Measurements from ENCODE around the gene PITHD1. TPM values are rescaled to one million over a fixed set of nuclear protein-coding genes. Genes with fewer than 3 reads are reported as not detected.

The PITHD1 gene
- total and polyA plus RNA-seq, 9 donors, result 39.9 to 55.0 (median 43.0) TPM

DNA sequence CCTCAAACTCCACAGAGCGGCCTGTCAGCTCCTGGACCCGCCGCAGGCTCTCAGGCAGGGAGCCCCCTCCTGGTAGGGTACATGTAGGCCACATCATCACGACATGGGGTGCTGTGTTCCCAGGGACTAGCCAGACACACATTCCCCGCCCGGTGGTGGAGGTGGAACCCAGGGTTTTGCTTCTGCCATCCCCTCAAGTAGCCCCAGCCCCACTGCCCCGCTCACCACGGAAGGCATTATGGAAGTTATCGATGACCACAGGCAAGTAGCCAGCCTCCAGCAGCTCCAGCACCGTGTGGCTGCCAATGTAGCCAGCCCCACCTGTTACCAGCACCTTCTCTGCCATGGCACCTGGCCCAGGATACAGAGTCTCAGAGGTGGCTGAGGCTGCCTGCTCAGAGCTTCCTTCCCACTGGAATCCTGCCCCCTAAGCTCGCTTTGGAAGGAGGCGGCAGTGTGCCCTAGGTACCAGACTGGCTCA lies 20.5 kb downstream of the PITHD1 start:
- peaks cover 19% of the 10 kb centered on the region for H3K4me1 ChIP-seq (ENCODE audit: insufficient read depth)
- no peaks in the 10 kb centered on the region for H3K27me3 ChIP-seq
- TF ChIP-seq, protein P1, sequence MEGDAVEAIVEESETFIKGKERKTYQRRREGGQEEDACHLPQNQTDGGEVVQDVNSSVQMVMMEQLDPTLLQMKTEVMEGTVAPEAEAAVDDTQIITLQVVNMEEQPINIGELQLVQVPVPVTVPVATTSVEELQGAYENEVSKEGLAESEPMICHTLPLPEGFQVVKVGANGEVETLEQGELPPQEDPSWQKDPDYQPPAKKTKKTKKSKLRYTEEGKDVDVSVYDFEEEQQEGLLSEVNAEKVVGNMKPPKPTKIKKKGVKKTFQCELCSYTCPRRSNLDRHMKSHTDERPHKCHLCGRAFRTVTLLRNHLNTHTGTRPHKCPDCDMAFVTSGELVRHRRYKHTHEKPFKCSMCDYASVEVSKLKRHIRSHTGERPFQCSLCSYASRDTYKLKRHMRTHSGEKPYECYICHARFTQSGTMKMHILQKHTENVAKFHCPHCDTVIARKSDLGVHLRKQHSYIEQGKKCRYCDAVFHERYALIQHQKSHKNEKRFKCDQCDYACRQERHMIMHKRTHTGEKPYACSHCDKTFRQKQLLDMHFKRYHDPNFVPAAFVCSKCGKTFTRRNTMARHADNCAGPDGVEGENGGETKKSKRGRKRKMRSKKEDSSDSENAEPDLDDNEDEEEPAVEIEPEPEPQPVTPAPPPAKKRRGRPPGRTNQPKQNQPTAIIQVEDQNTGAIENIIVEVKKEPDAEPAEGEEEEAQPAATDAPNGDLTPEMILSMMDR (IDR thresholded peaks at IDR 0.05), result no peak
- TF ChIP-seq EP300 (IDR thresholded peaks at IDR 0.05) (no peak), POLR2A (IDR thresholded peaks at IDR 0.05) (no peak)
- intact Hi-C loops (cut with DNase I), result no loop called here
- H3K4me3 ChIP-seq, result no peak overlapping the region
- DNase-seq, result peak in 2 of 5 donors; percentile 42 to 45
- H3K36me3 ChIP-seq, result no peaks in the 10 kb centered on the region
- no peaks in the 10 kb centered on the region for H3K9me3 ChIP-seq
- H3K27ac ChIP-seq, result no peak overlapping the region
- WGBS, 3 donors, result 83 to 94% (median 87%) methylated on average over 12 of the region's 12 CpGs

DNA sequence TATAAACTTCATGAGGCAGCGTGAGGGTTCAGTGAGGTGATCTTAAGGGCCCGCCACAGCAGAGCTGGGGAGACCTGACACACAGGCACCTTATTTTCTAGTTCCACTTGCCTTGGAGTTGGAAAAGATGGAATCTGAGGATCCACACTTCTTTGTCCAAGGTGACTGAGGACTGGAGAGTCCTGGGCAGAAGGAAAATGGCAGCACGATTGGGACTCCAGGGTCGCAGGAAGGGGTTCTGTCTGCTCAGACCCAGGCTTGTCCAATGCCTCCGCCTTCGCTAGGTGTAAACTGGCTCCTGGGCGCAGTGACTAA lies 21.0 kb downstream of the PITHD1 start:
- H3K27me3 ChIP-seq, result no peaks in the 10 kb centered on the region
- 83 to 93% (median 84%) methylated on average over 6 to 7 of the region's 7 CpGs for WGBS, 3 donors
- H3K4me3 ChIP-seq, result no peak overlapping the region
- peaks cover 19% of the 10 kb centered on the region for H3K4me1 ChIP-seq (ENCODE audit: insufficient read depth)
- DNase-seq, result no peak
- no peaks in the 10 kb centered on the region for H3K9me3 ChIP-seq
- TF ChIP-seq, protein P1 (IDR thresholded peaks at IDR 0.05), result no peak
- TF ChIP-seq POLR2A (IDR thresholded peaks at IDR 0.05) (no peak), EP300 (IDR thresholded peaks at IDR 0.05) (no peak)
- no peaks in the 10 kb centered on the region for H3K36me3 ChIP-seq
- intact Hi-C loops (cut with DNase I), result no loop called here
- no peak overlapping the region for H3K27ac ChIP-seq

DNA sequence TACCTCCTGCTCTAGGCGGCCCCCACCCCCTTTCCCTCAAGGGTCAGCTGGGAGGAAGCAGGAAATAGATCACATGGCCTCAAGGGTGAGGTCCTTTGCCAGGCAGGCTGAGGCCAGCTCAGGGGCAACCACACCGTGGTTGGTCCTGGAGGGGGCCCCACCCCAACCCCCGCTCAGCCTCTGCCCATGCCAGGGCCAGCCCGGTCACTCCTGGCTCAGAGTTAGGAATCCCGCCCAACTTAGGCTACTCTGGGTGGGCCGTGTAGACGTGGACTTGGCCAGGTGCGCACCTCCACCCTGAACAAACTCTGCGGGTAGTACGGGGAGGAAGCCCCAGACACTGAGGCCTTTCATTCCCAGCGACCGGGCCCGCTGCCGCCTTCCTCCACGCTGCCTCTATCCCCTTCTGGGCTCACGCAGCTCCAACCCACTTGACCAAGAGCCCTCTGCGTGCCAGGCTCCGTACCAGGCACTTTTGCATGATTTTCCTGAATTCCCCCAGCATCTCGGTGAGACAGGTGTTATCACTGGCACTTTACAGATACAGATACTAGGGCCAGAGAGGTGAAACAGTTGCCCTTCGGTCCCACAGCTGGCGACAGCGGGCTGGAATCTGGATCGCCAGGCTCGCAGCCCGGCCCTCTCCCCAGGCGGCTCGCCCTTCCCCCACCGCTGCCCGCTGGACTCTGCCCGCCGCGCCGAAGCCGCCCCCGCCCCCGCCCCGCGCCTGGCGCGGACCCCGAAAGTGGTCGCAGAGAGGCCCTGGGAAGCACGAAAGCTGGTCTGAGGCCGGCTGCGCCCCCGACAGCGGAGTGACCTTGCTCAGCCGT lies 21.6 kb downstream of the PITHD1 start:
- TF ChIP-seq, protein P1 (IDR thresholded peaks at IDR 0.05), result no peak
- TF ChIP-seq POLR2A (IDR thresholded peaks at IDR 0.05), result no peak
- no peak for TF ChIP-seq EP300 (IDR thresholded peaks at IDR 0.05)
- Histone ChIP-seq H3K4me1 (ENCODE audit: insufficient read depth) (peaks cover 19% of the 10 kb centered on the region), H3K36me3 (no peaks in the 10 kb centered on the region), H3K4me3 (peak overlapping the region; percentile 78), H3K9me3 (no peaks in the 10 kb centered on the region), H3K27me3 (no peaks in the 10 kb centered on the region), H3K27ac (peak overlapping the region; percentile 22 to 80)
- peak in 4 of 5 donors; percentile 49 to 67 (median 57) for DNase-seq
- intact Hi-C loops (cut with DNase I), result no loop called here
- 7 to 9% (median 8%) methylated on average over 39 to 48 of the region's 48 CpGs for WGBS, 3 donors

- Histone ChIP-seq H3K36me3 (no peaks in the 10 kb centered on the region), H3K9me3 (no peaks in the 10 kb centered on the region), H3K27ac (peak within 1 kb of the TSS; percentile 77 to 80), H3K4me1 (ENCODE audit: insufficient read depth) (peaks cover 17% of the 10 kb centered on the region), H3K4me3 (peak within 1 kb of the TSS; percentile 78), H3K27me3 (no peaks in the 10 kb centered on the region)
- WGBS, 3 donors, result 0 to 1% (median 0%) methylated on average over 50 to 82 of the region's 82 CpGs
- DNase-seq, result peak; percentile 97 to 99 (median 97)
- TF ChIP-seq EP300 (IDR thresholded peaks at IDR 0.05), result no peak
- TF ChIP-seq POLR2A (IDR thresholded peaks at IDR 0.05), result peak; percentile 70
- TF ChIP-seq, protein P1 (IDR thresholded peaks at IDR 0.05), result no peak
- intact Hi-C loops (cut with DNase I), result no loop called here
Measured at GRCh38 chr1:23800400-23801337, 22.5 kb downstream of the PITHD1 start, which contains the start of gene GALE. GALE (minus strand) TSS chr1:23800754; CDS start chr1:23799007, 1,747 bp downstream.
